T47D (cell line): ENCODE data around the gene CCDC74A.
"Not testable (repeated sequence)": the region's sequence is repeated elsewhere in the genome, so short reads cannot be mapped to it uniquely, and the experiment has no call there.

Experiments
- DNase-seq, 2 experiments: peaks; one replicate each; pipeline versions ENCODE4 v3.0.0 to v3.0.0-alpha.2; 2011 to 2012; ENCODE audit warnings: low read depth in 1 of 2, low spot score in 1 of 2
- JUND ChIP-seq: IDR thresholded peaks from 2 replicates; pipeline ENCODE4 v1.6.1; 2012; ENCODE audit warnings: low read depth
- in situ Hi-C: cut with HindIII; loops from 2 replicates; pipeline ENCODE4 v1.10.0; 2016; ENCODE audit warnings: low sequenced_read_pairs, low pct_unique_long_range_greater_than_20kb

CCDC74A gene

GRCh38 chr2:131552871-131553270, 25.2 kb downstream of the CCDC74A start:
- in situ Hi-C loops = no loop called here
- peak; percentile 1 to 33 for DNase-seq
- no peak for TF ChIP-seq JUND

- in situ Hi-C loops = no loop called here
- TF ChIP-seq JUND = no peak
- DNase-seq = no peak
These were observed 29.3 kb downstream of the CCDC74A start for GRCh38 chr2:131556998-131557397.

- in situ Hi-C loops = no loop called here
- no peak for DNase-seq
- TF ChIP-seq JUND = no peak
These were observed 30.1 kb downstream of the CCDC74A start for GRCh38 chr2:131557558-131558321.

- TF ChIP-seq JUND = no peak
- DNase-seq = no peak
- in situ Hi-C loops = no loop called here
These were observed 38.7 kb downstream of the CCDC74A start for GRCh38 chr2:131566371-131566770.

GRCh38 chr2:131567891-131568290, 40.2 kb downstream of the CCDC74A start:
- no peak for TF ChIP-seq JUND
- in situ Hi-C loops = no loop called here

GRCh38 chr2:131568401-131568800, 40.7 kb downstream of the CCDC74A start:
- in situ Hi-C loops, DNase-seq: not testable (repeated sequence)

More at GRCh38 chr2:131567891-131568290, 40.2 kb downstream of the CCDC74A start:
- no peak for DNase-seq

GRCh38 chr2:131572175-131572574, 44.5 kb downstream of the CCDC74A start:
- DNase-seq = no peak
- TF ChIP-seq JUND = no peak
- in situ Hi-C loops = no loop called here

- no peak for TF ChIP-seq JUND
- in situ Hi-C loops = no loop called here
- DNase-seq = no peak
These were observed 50.1 kb downstream of the CCDC74A start for GRCh38 chr2:131577812-131578211.

- TF ChIP-seq JUND = no peak
- in situ Hi-C loops = no loop called here
- no peak for DNase-seq
These were observed 52.5 kb downstream of the CCDC74A start for GRCh38 chr2:131580187-131580586.
